DOHH2 (cell line): ENCODE data around the gene SMIM17.

ENCODE experiments used
- EZH2phosphoT487 ChIP-seq: fragments of 200-600 bp; sonication (generic); IDR thresholded peaks from 2 replicates; pipeline ENCODE4 v1.6.1; 2017; ENCODE audit warnings: borderline replicate concordance, mild to moderate bottlenecking, antibody characterized with exemption, low read length, moderate library complexity, mixed read lengths
- TF ChIP-seq, protein P1 (sequence below): fragments of 200-600 bp; sonication (generic); IDR thresholded peaks from one replicate; pipeline ENCODE4 v1.5.1; 2014; ENCODE audit warnings: antibody characterized with exemption, mild to moderate bottlenecking, low read depth, low read length; ENCODE audit not compliant: poor library complexity, severe bottlenecking

DNA sequence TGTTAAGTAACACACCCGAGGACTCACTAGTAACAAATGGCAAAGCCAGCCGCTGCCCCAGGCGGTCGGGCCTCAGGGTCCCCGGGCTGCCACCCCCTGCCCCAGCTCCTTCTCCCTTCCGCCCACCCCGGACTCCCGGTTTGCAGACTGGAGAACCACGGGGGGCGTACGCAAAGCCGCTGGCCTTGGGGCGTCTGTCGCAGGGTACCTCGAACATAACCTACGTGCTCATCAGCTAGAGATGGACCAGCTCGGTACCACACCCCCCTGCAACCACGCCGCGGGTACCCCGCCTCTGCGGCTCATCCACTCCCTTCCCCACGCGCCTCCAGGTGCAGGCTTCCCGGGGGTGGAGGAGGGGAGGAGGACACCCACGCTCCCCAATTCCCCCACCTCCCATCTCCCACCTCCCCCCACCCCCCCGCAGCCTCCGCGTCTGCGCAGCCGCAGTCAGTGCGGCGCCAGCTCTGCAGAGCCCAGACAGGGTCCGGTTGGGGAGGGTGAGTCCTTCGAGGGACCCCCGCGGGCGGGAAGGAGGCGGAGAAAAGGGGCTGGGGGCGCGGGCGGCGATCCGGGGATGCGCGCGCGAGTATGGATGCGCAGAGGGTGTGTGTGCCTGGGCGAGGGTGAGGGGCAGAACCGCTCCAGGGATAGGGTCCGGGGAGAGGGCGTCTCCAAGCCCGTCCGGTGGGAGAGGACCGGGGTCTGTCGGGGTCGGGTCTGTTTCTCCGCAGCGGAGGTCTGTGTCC, at the start of gene SMIM17:
- no peak for TF ChIP-seq EZH2phosphoT487
- TF ChIP-seq, protein P1, sequence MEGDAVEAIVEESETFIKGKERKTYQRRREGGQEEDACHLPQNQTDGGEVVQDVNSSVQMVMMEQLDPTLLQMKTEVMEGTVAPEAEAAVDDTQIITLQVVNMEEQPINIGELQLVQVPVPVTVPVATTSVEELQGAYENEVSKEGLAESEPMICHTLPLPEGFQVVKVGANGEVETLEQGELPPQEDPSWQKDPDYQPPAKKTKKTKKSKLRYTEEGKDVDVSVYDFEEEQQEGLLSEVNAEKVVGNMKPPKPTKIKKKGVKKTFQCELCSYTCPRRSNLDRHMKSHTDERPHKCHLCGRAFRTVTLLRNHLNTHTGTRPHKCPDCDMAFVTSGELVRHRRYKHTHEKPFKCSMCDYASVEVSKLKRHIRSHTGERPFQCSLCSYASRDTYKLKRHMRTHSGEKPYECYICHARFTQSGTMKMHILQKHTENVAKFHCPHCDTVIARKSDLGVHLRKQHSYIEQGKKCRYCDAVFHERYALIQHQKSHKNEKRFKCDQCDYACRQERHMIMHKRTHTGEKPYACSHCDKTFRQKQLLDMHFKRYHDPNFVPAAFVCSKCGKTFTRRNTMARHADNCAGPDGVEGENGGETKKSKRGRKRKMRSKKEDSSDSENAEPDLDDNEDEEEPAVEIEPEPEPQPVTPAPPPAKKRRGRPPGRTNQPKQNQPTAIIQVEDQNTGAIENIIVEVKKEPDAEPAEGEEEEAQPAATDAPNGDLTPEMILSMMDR: no peak
